Natural killer cell (primary cell): ENCODE data around the gene NDUFS5. TPM values are rescaled to one million over a fixed set of nuclear protein-coding genes. Genes with fewer than 3 reads are reported as not detected.

Source experiments
- ATAC-seq, 3 donors: fragments of 150-1000 bp in 2 of 3; fragments of 200-7000 bp in 1 of 3; cut with Tn5 transposase; 1 replicate in 1 of 3; 2 replicates in 2 of 3; pipeline ENCODE4 v1.10.0; 2021; ENCODE audit warnings: mild to moderate bottlenecking in 2 of 3, moderate library complexity in 2 of 3
- DNase-seq, 2 donors: peaks; one replicate each; pipeline versions ENCODE4 v3.0.0 to v3.0.0-alpha.2; 2013 to 2021; ENCODE audit warnings: mixed read lengths in 1 of 2
- H3K27ac ChIP-seq: one replicate; pipeline ENCODE4 v1.5.1; 2013; ENCODE audit warnings: mild to moderate bottlenecking, low read length
- H3K27me3 ChIP-seq: one replicate; pipeline ENCODE4 v1.6.1; 2013; ENCODE audit warnings: low read length; ENCODE audit not compliant: control insufficient read depth, insufficient read depth
- H3K36me3 ChIP-seq: one replicate; pipeline ENCODE4 v1.6.1; 2013; ENCODE audit warnings: low read length; ENCODE audit not compliant: control insufficient read depth, insufficient read depth
- H3K4me1 ChIP-seq: one replicate; pipeline ENCODE4 v1.6.1; 2013; ENCODE audit warnings: low read length; ENCODE audit not compliant: control insufficient read depth, insufficient read depth
- H3K4me3 ChIP-seq: one replicate; pipeline ENCODE4 v1.5.1; 2013; ENCODE audit warnings: low read length
- H3K9me3 ChIP-seq: one replicate; pipeline ENCODE4 v1.6.1; 2013; ENCODE audit warnings: low read length; ENCODE audit not compliant: control insufficient read depth, insufficient read depth
- H3K27ac Mint-ChIP-seq, 2 donors: one replicate each; pipeline ENCODE4 v1.8.0; 2022; ENCODE audit warnings: mild to moderate bottlenecking in 2 of 2, mixed read lengths in 2 of 2, moderate library complexity in 1 of 2
- H3K27me3 Mint-ChIP-seq, 2 donors: one replicate each; pipeline ENCODE4 v1.8.0; 2022; ENCODE audit warnings: low read depth in 2 of 2, mixed read lengths in 2 of 2
- H3K36me3 Mint-ChIP-seq: one replicate; pipeline ENCODE4 v1.8.0; 2022; ENCODE audit warnings: mixed read lengths
- H3K4me1 Mint-ChIP-seq, 2 donors: one replicate each; pipeline ENCODE4 v1.8.0; 2022; ENCODE audit warnings: mixed read lengths in 2 of 2
- H3K4me3 Mint-ChIP-seq: one replicate; pipeline ENCODE4 v1.8.0; 2022; ENCODE audit warnings: mild to moderate bottlenecking, moderate library complexity, mixed read lengths
- H3K9me3 Mint-ChIP-seq, 2 donors: one replicate each; pipeline ENCODE4 v1.8.0; 2022; ENCODE audit warnings: mixed read lengths in 2 of 2
- CTCF ChIP-seq: fragments of 200-600 bp; IDR thresholded peaks from one replicate; pipeline ENCODE4 v1.8.0; 2022; ENCODE audit warnings: antibody characterized with exemption
- WGBS: methylation state at CpG from one replicate; pipeline ENCODE4 v1.1.7; 2013; ENCODE audit warnings: missing lambda C conversion rate; ENCODE audit not compliant: insufficient coverage; 5-methylcytosine and 5-hydroxymethylcytosine counted together
- intact Hi-C: fragments of 100-400 bp; cut with micrococcal nuclease; formaldehyde crosslinking; loops from one replicate; pipeline ENCODE4 v1.14.2; 2022
- total RNA-seq, 4 donors: library from RNA; stranded (reverse); fragments of 120-200 nt in 1 of 4; gene quantifications; one replicate each; pipeline versions ENCODE4 v1.2.3 to v1.2.4, GENCODE V29; 2013 to 2022

The NDUFS5 gene
- total RNA-seq, 3 donors from 2014 or later (not counting 1 experiment from before 2014, with no cell fraction given) = 63.6 to 72.9 (median 71.1) TPM

- no peaks in the 10 kb centered on the region for H3K36me3 ChIP-seq
- TF ChIP-seq CTCF = no peak
- H3K36me3 Mint-ChIP-seq = no peaks in the 10 kb centered on the region
- peak overlapping the region; percentile 64 for H3K4me3 ChIP-seq
- 0% methylated on average over 24 of the region's 30 CpGs for WGBS
- H3K4me1 ChIP-seq = peaks cover 28% of the 10 kb centered on the region
- peak in 1 of 2 donors; percentile 23 for DNase-seq
- H3K4me1 Mint-ChIP-seq = peaks cover 36 to 41% of the 10 kb centered on the region in 2 donors
- peak overlapping the region; percentile 76 to 77 for H3K27ac Mint-ChIP-seq
- H3K27me3 Mint-ChIP-seq = no peaks in the 10 kb centered on the region
- no peaks in the 10 kb centered on the region for H3K9me3 Mint-ChIP-seq
- H3K27me3 ChIP-seq = no peaks in the 10 kb centered on the region
- H3K27ac ChIP-seq = peak overlapping the region; percentile 55
- intact Hi-C loops = loop anchor here (2.0 kb wide), 1 partner anchor 35 kb away; the partner anchor contains the start of gene NDUFS5
- no peak for ATAC-seq
- no peaks in the 10 kb centered on the region for H3K9me3 ChIP-seq
- peak overlapping the region; percentile 85 for H3K4me3 Mint-ChIP-seq
These were observed 34.3 kb upstream of the NDUFS5 start for GRCh38 chr1:38991638-38992411.

GRCh38 chr1:38992412-38993111, 33.6 kb upstream of the NDUFS5 start:
- H3K9me3 ChIP-seq = no peaks in the 10 kb centered on the region
- H3K27me3 ChIP-seq = no peaks in the 10 kb centered on the region
- peaks cover 31% of the 10 kb centered on the region for H3K4me1 ChIP-seq
- 41% methylated on average over 10 of the region's 11 CpGs for WGBS
- Mint-ChIP-seq H3K27me3 (no peaks in the 10 kb centered on the region), H3K27ac (peak overlapping the region; percentile 76 to 77), H3K9me3 (no peaks in the 10 kb centered on the region), H3K4me3 (peak overlapping the region; percentile 85), H3K4me1 (peaks cover 43 to 47% of the 10 kb centered on the region in 2 donors), H3K36me3 (no peaks in the 10 kb centered on the region)
- peak overlapping the region; percentile 25 for H3K27ac ChIP-seq
- ATAC-seq = no peak
- H3K4me3 ChIP-seq = peak overlapping the region; percentile 64
- intact Hi-C loops = no loop called here
- H3K36me3 ChIP-seq = no peaks in the 10 kb centered on the region
- no peak for TF ChIP-seq CTCF
- peak in 1 of 2 donors; percentile 24 for DNase-seq

- no peaks in the 10 kb centered on the region for H3K27me3 Mint-ChIP-seq
- DNase-seq (no peak), ATAC-seq (no peak)
- Histone ChIP-seq H3K27ac (no peak overlapping the region), H3K27me3 (no peaks in the 10 kb centered on the region), H3K4me3 (no peak overlapping the region), H3K4me1 (peaks cover 31% of the 10 kb centered on the region), H3K9me3 (no peaks in the 10 kb centered on the region), H3K36me3 (peaks cover 5% of the 10 kb centered on the region)
- peaks cover 53 to 57% of the 10 kb centered on the region in 2 donors for H3K4me1 Mint-ChIP-seq
- WGBS = 100% methylated on average over 5 of the region's 5 CpGs
- H3K9me3 Mint-ChIP-seq = no peaks in the 10 kb centered on the region
- TF ChIP-seq CTCF = no peak
- H3K27ac Mint-ChIP-seq = no peak overlapping the region
- H3K36me3 Mint-ChIP-seq = peaks cover 5% of the 10 kb centered on the region
- intact Hi-C loops = no loop called here
- peak overlapping the region; percentile 37 for H3K4me3 Mint-ChIP-seq
These were observed 32.0 kb upstream of the NDUFS5 start for GRCh38 chr1:38994196-38994595.
